Keratinocyte (primary cell): ENCODE data around the gene CEP295NL. TPM values are rescaled to one million over a fixed set of nuclear protein-coding genes. Genes with fewer than 3 reads are reported as not detected.

Source experiments
- DNase-seq: peaks from one replicate; pipeline ENCODE4 v3.0.0-alpha.2; 2011; ENCODE audit warnings: low read depth, missing footprints, low spot score
- FAIRE-seq: peaks from 2 replicates; lab custom pipeline; 2011; peaks lifted over from hg19 to GRCh38; lab: Jason Lieb, UNC
- H2AFZ ChIP-seq: 2 replicates; pipeline ENCODE4 v1.6.0; 2012; ENCODE audit warnings: low read length, control low read depth, inconsistent platforms; ENCODE audit not compliant: control insufficient read depth
- H3K27ac ChIP-seq: 2 replicates; pipeline ENCODE4 v1.5.1; 2011; ENCODE audit warnings: low read length; ENCODE audit not compliant: control insufficient read depth, insufficient read depth
- H3K27me3 ChIP-seq: 3 replicates; pipeline ENCODE4 v1.6.0; 2011; ENCODE audit warnings: low read length; ENCODE audit not compliant: control insufficient read depth, insufficient read depth; ENCODE audit errors: extremely low read depth
- H3K36me3 ChIP-seq, 2 experiments: 2 replicates in 1 of 2; 3 replicates in 1 of 2; pipeline ENCODE4 v1.5.1; 2011; ENCODE audit warnings: low read length in 2 of 2, mild to moderate bottlenecking in 1 of 2; ENCODE audit not compliant: control insufficient read depth in 2 of 2, insufficient read depth in 2 of 2; ENCODE audit errors: extremely low read depth in 1 of 2
- H3K4me1 ChIP-seq: 3 replicates; pipeline ENCODE4 v1.5.1; 2011; ENCODE audit warnings: low read length; ENCODE audit not compliant: control insufficient read depth, insufficient read depth; ENCODE audit errors: extremely low read depth
- H3K4me2 ChIP-seq: 3 replicates; pipeline ENCODE4 v1.6.0; 2011; ENCODE audit warnings: low read depth, low read length; ENCODE audit not compliant: control insufficient read depth, insufficient read depth; ENCODE audit errors: extremely low read depth
- H3K4me3 ChIP-seq, 3 experiments: fragments of 200-600 bp in 1 of 3; sonication (generic) in 1 of 3; 2 replicates in 2 of 3; 3 replicates in 1 of 3; pipeline ENCODE4 v1.5.1; 2011 to 2016; ENCODE audit warnings: low read length in 3 of 3, mild to moderate bottlenecking in 3 of 3, control low read depth in 2 of 3, inconsistent platforms in 1 of 3, low read depth in 1 of 3, mixed read lengths in 1 of 3, mixed run types in 1 of 3, moderate library complexity in 1 of 3; ENCODE audit not compliant: control insufficient read depth in 2 of 3, insufficient read depth in 2 of 3; ENCODE audit errors: extremely low read depth in 1 of 3
- H3K79me2 ChIP-seq: 2 replicates; pipeline ENCODE4 v1.6.0; 2012; ENCODE audit warnings: low read length; ENCODE audit not compliant: control insufficient read depth, insufficient read depth
- H3K9ac ChIP-seq: 3 replicates; pipeline ENCODE4 v1.6.0; 2011; ENCODE audit warnings: low read length; ENCODE audit not compliant: control insufficient read depth, insufficient read depth; ENCODE audit errors: extremely low read depth
- H3K9me1 ChIP-seq: 3 replicates; pipeline ENCODE4 v1.6.0; 2011; ENCODE audit warnings: low read length; ENCODE audit not compliant: control insufficient read depth, insufficient read depth; ENCODE audit errors: extremely low read depth
- H3K9me3 ChIP-seq: 2 replicates; pipeline ENCODE4 v1.5.1; 2012; ENCODE audit warnings: low read depth, low read length; ENCODE audit not compliant: control insufficient read depth
- H4K20me1 ChIP-seq: 3 replicates; pipeline ENCODE4 v1.6.0; 2011; ENCODE audit warnings: low read length; ENCODE audit not compliant: control insufficient read depth, insufficient read depth; ENCODE audit errors: extremely low read depth
- EZH2 ChIP-seq: IDR thresholded peaks from one replicate; pipeline ENCODE4 v1.6.1; 2012; ENCODE audit warnings: inconsistent platforms, mild to moderate bottlenecking, low read length, moderate library complexity
- dilution Hi-C: fragments of 300-500 bp; cut with MboI; formaldehyde crosslinking; loops from one replicate; pipeline ENCODE4 v1.7.0; 2020; ENCODE audit warnings: low sequenced_read_pairs; ENCODE audit not compliant: extremely low pct_ligation_motif_present
- polyA plus RNA-seq, 5 experiments: library from polyadenylated mRNA; depleted of rRNA in 3 of 5; stranded (reverse) in 3 of 5; stranded (forward) in 1 of 5; unstranded in 1 of 5; fragments of >200 nt; gene quantifications; 1 replicate in 1 of 5; 2 replicates in 3 of 5; 3 replicates in 1 of 5; pipeline versions ENCODE4 v1.2.1 to v1.2.3, GENCODE V29; 2011 to 2012; ENCODE audit warnings: missing spikeins in 2 of 5, low read depth in 1 of 5, low replicate concordance in 1 of 5
- TF ChIP-seq, protein P1 (sequence below), 3 experiments: IDR thresholded peaks in 1 of 3; conservative IDR thresholded peaks in 1 of 3; optimal IDR thresholded peaks in 1 of 3; 2 replicates in 2 of 3; 3 replicates in 1 of 3; pipeline versions ENCODE3 to v1.5.1; 2011; ENCODE audit warnings: low read length in 3 of 3, mild to moderate bottlenecking in 3 of 3, moderate library complexity in 2 of 3, control low read depth in 1 of 3, inconsistent platforms in 1 of 3; ENCODE audit not compliant: insufficient read depth in 2 of 3; ENCODE audit errors: extremely low read depth in 1 of 3

The CEP295NL gene
- polyA plus RNA-seq, 1 donor (not counting 4 experiments of a cell fraction or from before 2014, with no cell fraction given): not detected

DNA sequence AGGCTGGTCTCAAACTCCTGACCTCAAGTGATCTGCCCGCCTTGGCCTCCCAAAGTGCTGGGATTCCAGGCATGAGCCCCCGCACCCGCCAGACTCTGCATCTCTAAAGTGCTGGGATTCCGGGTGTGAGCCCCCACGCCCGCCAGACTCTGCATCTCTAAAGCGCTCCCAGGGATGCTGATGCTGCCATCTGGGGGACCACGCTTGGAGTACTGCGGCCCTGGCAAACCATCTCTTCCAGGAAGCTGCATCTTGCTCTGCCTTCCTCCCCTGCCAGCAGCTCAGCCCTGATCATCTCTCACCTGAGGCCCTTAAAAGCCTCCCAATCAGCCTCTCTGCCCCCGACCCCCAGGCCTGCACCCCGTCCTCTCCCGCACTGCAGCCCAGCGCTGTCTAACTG, 4.1 kb downstream of the CEP295NL start:
- Histone ChIP-seq H3K4me1 (no peaks in the 10 kb centered on the region), H3K9me1 (no peaks in the 10 kb centered on the region), H3K27me3 (peaks cover 23% of the 10 kb centered on the region), H3K36me3 (no peaks in the 10 kb centered on the region), H3K4me2 (no peak overlapping the region), H3K79me2 (no peaks in the 10 kb centered on the region), H4K20me1 (no peaks in the 10 kb centered on the region), H3K9me3 (no peaks in the 10 kb centered on the region), H2AFZ (no peak overlapping the region), H3K27ac (no peak overlapping the region), H3K9ac (no peak overlapping the region), H3K4me3 (no peak overlapping the region)
- no peak for FAIRE-seq
- TF ChIP-seq EZH2: no peak
- TF ChIP-seq, protein P1, sequence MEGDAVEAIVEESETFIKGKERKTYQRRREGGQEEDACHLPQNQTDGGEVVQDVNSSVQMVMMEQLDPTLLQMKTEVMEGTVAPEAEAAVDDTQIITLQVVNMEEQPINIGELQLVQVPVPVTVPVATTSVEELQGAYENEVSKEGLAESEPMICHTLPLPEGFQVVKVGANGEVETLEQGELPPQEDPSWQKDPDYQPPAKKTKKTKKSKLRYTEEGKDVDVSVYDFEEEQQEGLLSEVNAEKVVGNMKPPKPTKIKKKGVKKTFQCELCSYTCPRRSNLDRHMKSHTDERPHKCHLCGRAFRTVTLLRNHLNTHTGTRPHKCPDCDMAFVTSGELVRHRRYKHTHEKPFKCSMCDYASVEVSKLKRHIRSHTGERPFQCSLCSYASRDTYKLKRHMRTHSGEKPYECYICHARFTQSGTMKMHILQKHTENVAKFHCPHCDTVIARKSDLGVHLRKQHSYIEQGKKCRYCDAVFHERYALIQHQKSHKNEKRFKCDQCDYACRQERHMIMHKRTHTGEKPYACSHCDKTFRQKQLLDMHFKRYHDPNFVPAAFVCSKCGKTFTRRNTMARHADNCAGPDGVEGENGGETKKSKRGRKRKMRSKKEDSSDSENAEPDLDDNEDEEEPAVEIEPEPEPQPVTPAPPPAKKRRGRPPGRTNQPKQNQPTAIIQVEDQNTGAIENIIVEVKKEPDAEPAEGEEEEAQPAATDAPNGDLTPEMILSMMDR (optimal IDR thresholded peaks at IDR 0.05 in 1 of 3, IDR thresholded peaks at IDR 0.05 in 1 of 3, conservative IDR thresholded peaks at IDR 0.05 in 1 of 3; ENCODE audit: extremely low read depth in 1 of 3, insufficient read depth in 2 of 3, low read length in 3 of 3): no peak
- no peak for DNase-seq
- dilution Hi-C loops: no loop called here

DNA sequence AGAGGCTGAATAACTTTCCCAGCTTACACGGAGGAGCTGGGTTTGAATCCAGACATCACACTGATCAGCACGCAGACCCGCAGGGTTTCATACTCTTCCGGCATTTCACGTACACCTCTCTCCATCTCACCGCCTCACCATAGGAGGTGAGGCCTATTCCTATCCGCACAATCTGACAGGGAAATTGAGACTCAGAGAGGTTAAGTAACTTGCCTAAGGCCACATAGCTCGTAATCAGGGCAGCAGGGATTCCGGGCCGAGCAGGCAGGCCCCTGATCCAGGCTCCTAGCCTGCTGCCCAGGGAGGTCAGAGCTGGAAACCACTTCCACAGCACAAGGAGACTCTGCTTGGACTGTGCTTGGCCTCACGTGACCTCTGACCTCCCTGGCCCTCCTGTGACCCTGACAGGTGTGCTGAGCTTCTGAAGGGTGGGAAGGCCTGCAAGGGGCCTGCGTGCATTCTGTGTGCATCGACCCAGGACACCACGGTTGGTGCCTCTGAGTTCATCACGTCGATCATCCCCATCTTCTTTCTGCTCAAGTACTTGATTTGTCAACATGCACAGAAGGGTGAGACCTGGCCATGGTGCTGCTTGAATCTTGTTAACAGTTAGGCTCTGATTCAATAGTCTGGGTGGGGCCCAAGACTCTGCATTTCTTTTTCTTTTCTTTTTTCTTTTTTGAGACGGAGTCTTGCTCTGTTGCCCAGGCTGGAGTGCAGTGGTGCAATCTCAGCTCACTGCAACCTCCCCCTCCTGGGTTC, 4.7 kb downstream of the CEP295NL start:
- H3K36me3 ChIP-seq: no peaks in the 10 kb centered on the region
- no peaks in the 10 kb centered on the region for H3K9me3 ChIP-seq
- H3K9ac ChIP-seq: no peak overlapping the region
- H4K20me1 ChIP-seq: no peaks in the 10 kb centered on the region
- dilution Hi-C loops: no loop called here
- no peaks in the 10 kb centered on the region for H3K79me2 ChIP-seq
- H3K4me1 ChIP-seq: no peaks in the 10 kb centered on the region
- no peak overlapping the region for H2AFZ ChIP-seq
- no peak for DNase-seq
- no peak overlapping the region for H3K4me3 ChIP-seq
- peaks cover 24% of the 10 kb centered on the region for H3K27me3 ChIP-seq
- H3K27ac ChIP-seq: no peak overlapping the region
- H3K4me2 ChIP-seq: no peak overlapping the region
- no peaks in the 10 kb centered on the region for H3K9me1 ChIP-seq
- TF ChIP-seq, protein P1 (optimal IDR thresholded peaks at IDR 0.05 in 1 of 3, IDR thresholded peaks at IDR 0.05 in 1 of 3, conservative IDR thresholded peaks at IDR 0.05 in 1 of 3; ENCODE audit: extremely low read depth in 1 of 3, insufficient read depth in 2 of 3, low read length in 3 of 3): no peak
- no peak for TF ChIP-seq EZH2
- no peak for FAIRE-seq
